Activated naive CD4-positive, alpha-beta T cell treated with anti-CD3 and anti-CD28 coated beads, Interleukin-2, amount 10 ng/mL, durations not matched to agents 7 days and 5 days (primary cell): ENCODE measurements around the gene TMEM131L.
"Not testable (repeated sequence)": the region's sequence is repeated elsewhere in the genome, so short reads cannot be mapped to it uniquely, and the experiment has no call there.

Experiments
- CTCF ChIA-PET: fragments of 350-600 bp; sonication (Branson Sonifier 250); formaldehyde crosslinking; loops from one replicate; lab custom pipeline; 2021; ENCODE audit warnings: antibody characterized with exemption; lab: Charles Lee
- DNase-seq: peaks from one replicate; pipeline ENCODE4 v3.0.0-alpha.2; 2020
- H3K27ac Mint-ChIP-seq: one replicate; pipeline ENCODE4 v1.8.0; 2021; ENCODE audit warnings: mild to moderate bottlenecking, moderate library complexity, mixed read lengths
- H3K27me3 Mint-ChIP-seq: one replicate; pipeline ENCODE4 v1.8.0; 2021; ENCODE audit warnings: mild to moderate bottlenecking, mixed read lengths
- H3K36me3 Mint-ChIP-seq: one replicate; pipeline ENCODE4 v1.8.0; 2021; ENCODE audit warnings: mixed read lengths
- H3K4me1 Mint-ChIP-seq: one replicate; pipeline ENCODE4 v1.8.0; 2021; ENCODE audit warnings: mixed read lengths
- H3K4me3 Mint-ChIP-seq: one replicate; pipeline ENCODE4 v1.8.0; 2021; ENCODE audit warnings: mild to moderate bottlenecking, moderate library complexity, mixed read lengths
- H3K9me3 Mint-ChIP-seq: one replicate; pipeline ENCODE4 v1.8.0; 2021; ENCODE audit warnings: mixed read lengths

The TMEM131L gene

GRCh38 chr4:153585026-153585425 lies 118.9 kb downstream of the TMEM131L start:
- Mint-ChIP-seq H3K9me3 (no peaks in the 10 kb centered on the region), H3K36me3 (peaks cover 57% of the 10 kb centered on the region), H3K27me3 (no peaks in the 10 kb centered on the region), H3K4me1 (peaks cover 10% of the 10 kb centered on the region), H3K4me3 (no peak overlapping the region), H3K27ac (peak overlapping the region; percentile 78)
- no peak for DNase-seq
- CTCF ChIA-PET, result interaction anchor here (1.1 kb wide), 1 partner anchor 12 kb away, joined by 3 read pairs; no protein-coding TSS in a partner anchor

GRCh38 chr4:153589703-153590595 lies 123.8 kb downstream of the TMEM131L start:
- CTCF ChIA-PET, result no interaction called here
- no peaks in the 10 kb centered on the region for H3K9me3 Mint-ChIP-seq
- no peaks in the 10 kb centered on the region for H3K27me3 Mint-ChIP-seq
- no peaks in the 10 kb centered on the region for H3K4me1 Mint-ChIP-seq
- no peak overlapping the region for H3K4me3 Mint-ChIP-seq
- DNase-seq, result no peak
- peaks cover 71% of the 10 kb centered on the region for H3K36me3 Mint-ChIP-seq
- H3K27ac Mint-ChIP-seq, result no peak overlapping the region

- no peak overlapping the region for H3K27ac Mint-ChIP-seq
- no peaks in the 10 kb centered on the region for H3K27me3 Mint-ChIP-seq
- CTCF ChIA-PET, result interaction anchor here (1.1 to 1.2 kb wide), 2 partner anchors 14 to 246 kb away, joined by 3 read pairs; no protein-coding TSS in a partner anchor
- no peak for DNase-seq
- H3K36me3 Mint-ChIP-seq, result peaks cover 72% of the 10 kb centered on the region
- H3K4me3 Mint-ChIP-seq, result no peak overlapping the region
- no peaks in the 10 kb centered on the region for H3K4me1 Mint-ChIP-seq
- H3K9me3 Mint-ChIP-seq, result no peaks in the 10 kb centered on the region
Measured at GRCh38 chr4:153591441-153591840, 125.3 kb downstream of the TMEM131L start.

- CTCF ChIA-PET, result interaction anchor here (1.1 kb wide), 1 partner anchor 14 kb away, joined by 3 read pairs; no protein-coding TSS in a partner anchor
- no peaks in the 10 kb centered on the region for H3K9me3 Mint-ChIP-seq
- no peak for DNase-seq
- H3K4me3 Mint-ChIP-seq, result no peak overlapping the region
- peaks cover 72% of the 10 kb centered on the region for H3K36me3 Mint-ChIP-seq
- no peak overlapping the region for H3K27ac Mint-ChIP-seq
- H3K4me1 Mint-ChIP-seq, result no peaks in the 10 kb centered on the region
- H3K27me3 Mint-ChIP-seq, result no peaks in the 10 kb centered on the region
Measured at GRCh38 chr4:153592064-153592463, 125.9 kb downstream of the TMEM131L start.

GRCh38 chr4:153593161-153593560 lies 127.0 kb downstream of the TMEM131L start:
- no peak for DNase-seq
- Mint-ChIP-seq H3K4me1 (no peaks in the 10 kb centered on the region), H3K27me3 (no peaks in the 10 kb centered on the region), H3K9me3 (no peaks in the 10 kb centered on the region), H3K36me3 (peaks cover 67% of the 10 kb centered on the region), H3K27ac (no peak overlapping the region), H3K4me3 (no peak overlapping the region)
- CTCF ChIA-PET, result no interaction called here

- H3K9me3 Mint-ChIP-seq, result no peaks in the 10 kb centered on the region
- peaks cover 66% of the 10 kb centered on the region for H3K36me3 Mint-ChIP-seq
- no peaks in the 10 kb centered on the region for H3K27me3 Mint-ChIP-seq
- no peak overlapping the region for H3K4me3 Mint-ChIP-seq
- CTCF ChIA-PET, result no interaction called here
- no peaks in the 10 kb centered on the region for H3K4me1 Mint-ChIP-seq
- H3K27ac Mint-ChIP-seq, result no peak overlapping the region
- DNase-seq, result no peak
Measured at GRCh38 chr4:153594210-153594609, 128.1 kb downstream of the TMEM131L start.

GRCh38 chr4:153595894-153596601 lies 129.9 kb downstream of the TMEM131L start:
- no peak for DNase-seq
- H3K9me3 Mint-ChIP-seq, result no peaks in the 10 kb centered on the region
- CTCF ChIA-PET, result interaction anchor here (1.2 kb wide), 2 partner anchors 52 to 440 kb away, joined by 3 read pairs; no protein-coding TSS in a partner anchor

GRCh38 chr4:153602758-153603157 lies 136.6 kb downstream of the TMEM131L start:
- no peak for DNase-seq
- Mint-ChIP-seq H3K27ac (no peak overlapping the region), H3K27me3 (no peaks in the 10 kb centered on the region), H3K36me3 (peaks cover 62% of the 10 kb centered on the region), H3K9me3 (no peaks in the 10 kb centered on the region), H3K4me1 (peaks cover 9% of the 10 kb centered on the region), H3K4me3 (no peak overlapping the region)
- CTCF ChIA-PET, result no interaction called here

More at GRCh38 chr4:153595894-153596601, 129.9 kb downstream of the TMEM131L start:
- H3K27me3 Mint-ChIP-seq, result no peaks in the 10 kb centered on the region
- H3K4me1 Mint-ChIP-seq, result no peaks in the 10 kb centered on the region
- no peak overlapping the region for H3K4me3 Mint-ChIP-seq
- peaks cover 54% of the 10 kb centered on the region for H3K36me3 Mint-ChIP-seq
- H3K27ac Mint-ChIP-seq, result peak overlapping the region; percentile 57

- no peaks in the 10 kb centered on the region for H3K9me3 Mint-ChIP-seq
- DNase-seq, result no peak
- no peak overlapping the region for H3K4me3 Mint-ChIP-seq
- peaks cover 9% of the 10 kb centered on the region for H3K4me1 Mint-ChIP-seq
- H3K36me3 Mint-ChIP-seq, result peaks cover 61% of the 10 kb centered on the region
- CTCF ChIA-PET, result interaction anchor here (1.2 kb wide), 1 partner anchor 40 kb away, joined by 3 read pairs; no protein-coding TSS in a partner anchor
- no peaks in the 10 kb centered on the region for H3K27me3 Mint-ChIP-seq
- no peak overlapping the region for H3K27ac Mint-ChIP-seq
Measured at GRCh38 chr4:153603258-153603657, 137.1 kb downstream of the TMEM131L start.

- H3K9me3 Mint-ChIP-seq, result no peaks in the 10 kb centered on the region
- no peak overlapping the region for H3K4me3 Mint-ChIP-seq
- DNase-seq, result no peak
- peaks cover 59% of the 10 kb centered on the region for H3K36me3 Mint-ChIP-seq
- no peak overlapping the region for H3K27ac Mint-ChIP-seq
- H3K27me3 Mint-ChIP-seq, result no peaks in the 10 kb centered on the region
- CTCF ChIA-PET, result interaction anchor here (1.2 kb wide), 1 partner anchor 39 kb away, joined by 3 read pairs; no protein-coding TSS in a partner anchor
- peaks cover 9% of the 10 kb centered on the region for H3K4me1 Mint-ChIP-seq
Measured at GRCh38 chr4:153603835-153604234, 137.7 kb downstream of the TMEM131L start.

GRCh38 chr4:153609070-153609469 lies 142.9 kb downstream of the TMEM131L start:
- DNase-seq, H3K4me1 Mint-ChIP-seq, H3K27me3 Mint-ChIP-seq, CTCF ChIA-PET, H3K4me3 Mint-ChIP-seq, H3K9me3 Mint-ChIP-seq, H3K27ac Mint-ChIP-seq: not testable (repeated sequence)
- peaks cover 69% of the 10 kb centered on the region for H3K36me3 Mint-ChIP-seq

GRCh38 chr4:153610623-153611376 lies 144.6 kb downstream of the TMEM131L start:
- Mint-ChIP-seq H3K9me3 (no peaks in the 10 kb centered on the region), H3K27me3 (no peaks in the 10 kb centered on the region), H3K27ac (peak overlapping the region; percentile 45), H3K36me3 (peaks cover 74% of the 10 kb centered on the region), H3K4me1 (peaks cover 20% of the 10 kb centered on the region), H3K4me3 (no peak overlapping the region)
- CTCF ChIA-PET, result no interaction called here
- no peak for DNase-seq

GRCh38 chr4:153611679-153612078 lies 145.5 kb downstream of the TMEM131L start:
- CTCF ChIA-PET, result no interaction called here
- Mint-ChIP-seq H3K27ac (no peak overlapping the region), H3K4me1 (peaks cover 26% of the 10 kb centered on the region), H3K27me3 (no peaks in the 10 kb centered on the region), H3K4me3 (no peak overlapping the region), H3K9me3 (no peaks in the 10 kb centered on the region), H3K36me3 (peaks cover 71% of the 10 kb centered on the region)
- DNase-seq, result no peak

- Mint-ChIP-seq H3K4me3 (no peak overlapping the region), H3K36me3 (peaks cover 82% of the 10 kb centered on the region), H3K9me3 (no peaks in the 10 kb centered on the region), H3K4me1 (peaks cover 28% of the 10 kb centered on the region), H3K27me3 (no peaks in the 10 kb centered on the region), H3K27ac (no peak overlapping the region)
- CTCF ChIA-PET, result no interaction called here
- no peak for DNase-seq
Measured at GRCh38 chr4:153612878-153613277, 146.7 kb downstream of the TMEM131L start.
